Adrenal gland (tissue), 5 donors: ENCODE data around the gene PPP6R2.

Source experiments
- CTCF ChIP-seq, 6 experiments: fragments of 450-650 bp in 4 of 6; fragments of 200-600 bp in 2 of 6; sonication (generic) in 1 of 6; IDR thresholded peaks; 1 replicate in 5 of 6; 2 replicates in 1 of 6; pipeline versions ENCODE4 v1.5.1 to v1.8.0; 2016 to 2021; ENCODE audit warnings: antibody characterized with exemption in 6 of 6, mild to moderate bottlenecking in 2 of 6, moderate library complexity in 1 of 6
- POLR2A ChIP-seq, 2 donors: fragments of 450-650 bp; IDR thresholded peaks; one replicate each; pipeline ENCODE4 v1.6.1; 2017; ENCODE audit warnings: antibody characterized with exemption in 2 of 2, mild to moderate bottlenecking in 2 of 2, moderate library complexity in 1 of 2
- donor health status: DM: no; HTN: no; CAD: no.

GRCh38 chr22:50423956-50424355 lies 80.8 kb downstream of the PPP6R2 start:
- TF ChIP-seq CTCF (IDR thresholded peaks at IDR 0.05), result no peak
- TF ChIP-seq POLR2A (IDR thresholded peaks at IDR 0.05), result no peak
